ENCODE measurements around the gene CAMTA1.
"Not testable (repeated sequence)": the region's sequence is repeated elsewhere in the genome, so short reads cannot be mapped to it uniquely, and the experiment has no call there.

Gene CAMTA1

DNA sequence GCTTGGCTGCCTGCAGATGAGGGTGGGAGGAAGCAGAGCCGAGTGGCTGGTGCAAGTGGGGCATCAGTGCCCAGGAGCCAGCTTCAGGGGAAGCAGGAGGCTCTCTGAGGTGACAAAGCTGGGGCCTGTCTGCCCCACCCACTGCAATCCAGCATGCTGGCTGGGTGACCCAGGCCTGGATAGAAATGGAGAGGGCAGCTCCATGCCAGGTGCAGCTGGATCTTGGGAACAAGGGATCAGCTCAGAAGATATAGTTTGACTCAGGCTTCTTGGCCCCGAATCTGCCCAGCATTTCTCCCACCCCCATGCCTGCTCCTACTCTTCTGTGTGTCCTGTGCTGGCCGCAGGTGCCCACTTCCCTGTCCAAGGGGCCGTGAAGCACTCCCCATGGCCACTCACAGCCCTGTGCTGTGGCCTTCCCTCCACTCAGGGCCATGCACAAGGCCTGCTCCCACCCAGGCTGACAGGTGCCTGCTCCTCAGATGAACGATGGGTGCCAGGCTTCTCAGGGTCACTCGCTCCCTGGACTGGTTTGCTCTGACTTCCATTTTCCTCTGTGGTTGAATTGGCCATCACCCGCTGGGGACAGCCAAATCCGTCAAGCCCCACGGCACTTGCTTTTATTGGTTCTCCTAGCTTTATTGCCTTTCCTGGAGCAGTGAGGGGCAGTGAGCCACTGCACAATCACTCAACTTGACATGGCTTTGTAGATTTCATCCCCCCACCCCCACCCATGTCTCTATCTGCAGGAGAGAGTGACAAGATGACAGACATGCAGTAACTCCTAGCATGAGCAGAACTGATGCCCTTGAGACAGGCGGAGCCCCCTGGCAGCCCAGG is 811.1 kb downstream of the CAMTA1 start:
- Histone ChIP-seq H4K12ac (ENCODE audit: low read depth, low read length) (no peak overlapping the region), H2AFZ (ENCODE audit: insufficient read depth, low read length, poor library complexity) (no peak overlapping the region), H3K36me3 (ENCODE audit: control insufficient read depth in 1 of 2, insufficient read depth in 2 of 2, low read length in 2 of 2) (no peaks in the 10 kb centered on the region), H4K91ac (ENCODE audit: low read depth, low read length) (no peak overlapping the region), H2BK5ac (ENCODE audit: low read depth, low read length, poor library complexity) (no peak overlapping the region), H4K8ac (ENCODE audit: low read depth, low read length) (no peak overlapping the region), H3K9me3 (ENCODE audit: insufficient read depth, low read depth, low read length) (no peaks in the 10 kb centered on the region), H3K18ac (ENCODE audit: low read length) (no peak overlapping the region), H3K4me1 (ENCODE audit: control insufficient read depth in 1 of 2, insufficient read depth in 2 of 2, low read length in 2 of 2) (no peaks in the 10 kb centered on the region), H3K4ac (ENCODE audit: low read depth, low read length) (no peak overlapping the region), H3K27ac (ENCODE audit: low read depth, low read length) (no peak overlapping the region), H3K23ac (ENCODE audit: low read length) (no peak overlapping the region), H3K9ac (ENCODE audit: low read length) (no peak overlapping the region), H3K4me3 (ENCODE audit: low read depth, low read length) (no peak overlapping the region), H3K79me2 (ENCODE audit: control insufficient read depth, insufficient read depth, low read length, poor library complexity) (no peaks in the 10 kb centered on the region), H2BK12ac (ENCODE audit: low read length) (no peak overlapping the region), H3K4me2 (ENCODE audit: low read length) (no peak overlapping the region), H3K79me1 (ENCODE audit: low read length) (no peaks in the 10 kb centered on the region), H2BK120ac (ENCODE audit: insufficient read depth, low read length, poor library complexity) (no peak overlapping the region), H3K14ac (ENCODE audit: low read length) (no peak overlapping the region), H2AK5ac (ENCODE audit: low read length) (no peak overlapping the region), H3K27me3 (ENCODE audit: insufficient read depth, low read length) (no peaks in the 10 kb centered on the region)
- no peak for DNase-seq
- WGBS (ENCODE audit: extremely low coverage, insufficient coverage, insufficient read length): no CpG with 5 or more reads among the region's 10 CpGs

DNA sequence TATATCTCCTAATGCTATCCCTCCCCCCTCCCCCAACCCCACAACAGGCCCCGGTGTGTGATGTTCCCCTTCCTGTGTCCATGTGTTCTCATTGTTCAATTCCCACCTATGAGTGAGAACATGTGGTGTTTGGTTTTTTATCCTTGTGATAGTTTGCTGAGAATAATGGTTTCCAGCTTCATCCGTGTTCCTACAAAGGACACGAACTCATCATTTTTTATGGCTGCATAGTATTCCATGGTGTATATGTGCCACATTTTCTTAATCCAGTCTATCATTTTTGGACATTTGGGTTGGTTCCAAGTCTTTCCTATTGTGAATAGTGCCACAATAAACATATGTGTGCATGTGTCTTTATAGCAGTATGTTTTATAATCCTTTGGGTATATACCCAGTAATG is 812.8 kb downstream of the CAMTA1 start:
- not testable (repeated sequence) for H3K18ac ChIP-seq (ENCODE audit: low read length); H3K27ac ChIP-seq (ENCODE audit: low read depth, low read length); H3K9me3 ChIP-seq (ENCODE audit: insufficient read depth, low read depth, low read length); H3K36me3 ChIP-seq (ENCODE audit: control insufficient read depth in 1 of 2, insufficient read depth in 2 of 2, low read length in 2 of 2); H2BK12ac ChIP-seq (ENCODE audit: low read length); H2AFZ ChIP-seq (ENCODE audit: insufficient read depth, low read length, poor library complexity); H2BK120ac ChIP-seq (ENCODE audit: insufficient read depth, low read length, poor library complexity); H3K4me2 ChIP-seq (ENCODE audit: low read length); H3K14ac ChIP-seq (ENCODE audit: low read length); H2AK5ac ChIP-seq (ENCODE audit: low read length); H3K4me3 ChIP-seq (ENCODE audit: low read depth, low read length); H3K9ac ChIP-seq (ENCODE audit: low read length); DNase-seq; H4K91ac ChIP-seq (ENCODE audit: low read depth, low read length); H4K12ac ChIP-seq (ENCODE audit: low read depth, low read length); H3K4me1 ChIP-seq (ENCODE audit: control insufficient read depth in 1 of 2, insufficient read depth in 2 of 2, low read length in 2 of 2); H2BK5ac ChIP-seq (ENCODE audit: low read depth, low read length, poor library complexity); H3K23ac ChIP-seq (ENCODE audit: low read length); H3K4ac ChIP-seq (ENCODE audit: low read depth, low read length); H4K8ac ChIP-seq (ENCODE audit: low read depth, low read length); H3K27me3 ChIP-seq (ENCODE audit: insufficient read depth, low read length); H3K79me1 ChIP-seq (ENCODE audit: low read length); H3K79me2 ChIP-seq (ENCODE audit: control insufficient read depth, insufficient read depth, low read length, poor library complexity)
- WGBS (ENCODE audit: extremely low coverage, insufficient coverage, insufficient read length): no CpG with 5 or more reads among the region's 3 CpGs

DNA sequence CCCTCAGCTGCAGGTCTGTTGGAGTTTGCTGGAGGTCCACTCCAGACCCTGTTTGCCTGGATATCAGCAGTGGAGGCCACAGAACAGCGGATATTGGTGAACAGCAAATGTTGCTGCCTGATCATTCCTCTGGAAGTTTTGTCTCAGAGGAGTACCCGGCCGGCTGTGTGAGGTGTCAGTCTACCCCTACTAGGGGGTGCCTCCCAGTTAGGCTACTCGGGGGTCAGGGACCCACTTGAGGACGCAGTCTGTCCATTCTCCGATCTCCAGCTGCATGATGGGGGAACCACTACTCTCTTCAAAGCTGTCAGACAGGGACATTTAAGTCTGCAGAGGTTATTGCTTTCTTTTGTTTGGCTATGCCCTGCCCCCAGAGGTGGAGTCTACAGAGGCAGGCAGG is 819.7 kb downstream of the CAMTA1 start:
- H3K23ac ChIP-seq (ENCODE audit: low read length); H3K79me1 ChIP-seq (ENCODE audit: low read length); H3K9ac ChIP-seq (ENCODE audit: low read length); H2AFZ ChIP-seq (ENCODE audit: insufficient read depth, low read length, poor library complexity); H3K4me3 ChIP-seq (ENCODE audit: low read depth, low read length); H4K8ac ChIP-seq (ENCODE audit: low read depth, low read length); H3K4me2 ChIP-seq (ENCODE audit: low read length); H2BK5ac ChIP-seq (ENCODE audit: low read depth, low read length, poor library complexity); DNase-seq; H3K79me2 ChIP-seq (ENCODE audit: control insufficient read depth, insufficient read depth, low read length, poor library complexity); H3K27me3 ChIP-seq (ENCODE audit: insufficient read depth, low read length); H2BK120ac ChIP-seq (ENCODE audit: insufficient read depth, low read length, poor library complexity); H3K27ac ChIP-seq (ENCODE audit: low read depth, low read length); H3K9me3 ChIP-seq (ENCODE audit: insufficient read depth, low read depth, low read length); H3K4ac ChIP-seq (ENCODE audit: low read depth, low read length); H3K14ac ChIP-seq (ENCODE audit: low read length); H4K91ac ChIP-seq (ENCODE audit: low read depth, low read length); H2AK5ac ChIP-seq (ENCODE audit: low read length); H3K36me3 ChIP-seq (ENCODE audit: control insufficient read depth in 1 of 2, insufficient read depth in 2 of 2, low read length in 2 of 2); H3K18ac ChIP-seq (ENCODE audit: low read length); H3K4me1 ChIP-seq (ENCODE audit: control insufficient read depth in 1 of 2, insufficient read depth in 2 of 2, low read length in 2 of 2); H4K12ac ChIP-seq (ENCODE audit: low read depth, low read length); H2BK12ac ChIP-seq (ENCODE audit: low read length): not testable (repeated sequence)
- WGBS (ENCODE audit: extremely low coverage, insufficient coverage, insufficient read length): no CpG with 5 or more reads among the region's 6 CpGs

DNA sequence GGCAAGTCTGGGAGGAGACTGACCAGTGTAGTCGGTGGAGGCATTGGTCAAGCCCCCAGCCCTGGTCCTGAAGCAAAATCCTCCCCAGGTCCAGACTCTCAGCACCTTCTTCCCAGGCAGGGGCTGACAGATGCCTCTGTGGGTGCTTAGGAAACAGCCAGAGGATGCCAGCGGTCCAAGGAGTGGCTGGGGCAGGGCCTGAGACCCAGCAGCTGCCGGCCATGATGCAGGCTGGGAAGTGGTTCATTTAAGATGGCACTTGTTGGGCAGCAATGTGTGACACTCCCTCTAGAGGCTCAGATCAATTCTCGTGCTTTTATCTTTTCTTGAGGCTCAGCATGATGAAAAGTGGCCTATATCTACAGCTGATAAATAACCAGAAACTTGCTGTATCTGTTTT is 820.8 kb downstream of the CAMTA1 start:
- H2BK120ac ChIP-seq (ENCODE audit: insufficient read depth, low read length, poor library complexity): no peak overlapping the region
- no peak overlapping the region for H3K4me3 ChIP-seq (ENCODE audit: low read depth, low read length)
- H3K4me2 ChIP-seq (ENCODE audit: low read length): no peak overlapping the region
- no peak overlapping the region for H2AK5ac ChIP-seq (ENCODE audit: low read length)
- no peak overlapping the region for H3K27ac ChIP-seq (ENCODE audit: low read depth, low read length)
- no peak overlapping the region for H3K23ac ChIP-seq (ENCODE audit: low read length)
- no peak overlapping the region for H2AFZ ChIP-seq (ENCODE audit: insufficient read depth, low read length, poor library complexity)
- no peak for DNase-seq
- no peak overlapping the region for H4K91ac ChIP-seq (ENCODE audit: low read depth, low read length)
- H3K18ac ChIP-seq (ENCODE audit: low read length): no peak overlapping the region
- no CpG with 5 or more reads among the region's 4 CpGs for WGBS (ENCODE audit: extremely low coverage, insufficient coverage, insufficient read length)
- no peak overlapping the region for H4K8ac ChIP-seq (ENCODE audit: low read depth, low read length)
- no peak overlapping the region for H3K14ac ChIP-seq (ENCODE audit: low read length)
- H2BK5ac ChIP-seq (ENCODE audit: low read depth, low read length, poor library complexity): no peak overlapping the region
- no peak overlapping the region for H4K12ac ChIP-seq (ENCODE audit: low read depth, low read length)
- H3K9me3 ChIP-seq (ENCODE audit: insufficient read depth, low read depth, low read length): peaks cover 7% of the 10 kb centered on the region
- no peaks in the 10 kb centered on the region for H3K79me2 ChIP-seq (ENCODE audit: control insufficient read depth, insufficient read depth, low read length, poor library complexity)
- H3K4ac ChIP-seq (ENCODE audit: low read depth, low read length): no peak overlapping the region
- no peaks in the 10 kb centered on the region for H3K27me3 ChIP-seq (ENCODE audit: insufficient read depth, low read length)
- no peaks in the 10 kb centered on the region for H3K36me3 ChIP-seq (ENCODE audit: control insufficient read depth in 1 of 2, insufficient read depth in 2 of 2, low read length in 2 of 2)
- no peaks in the 10 kb centered on the region for H3K79me1 ChIP-seq (ENCODE audit: low read length)
- no peak overlapping the region for H3K9ac ChIP-seq (ENCODE audit: low read length)
- H2BK12ac ChIP-seq (ENCODE audit: low read length): no peak overlapping the region
- peaks cover 2 to 5% of the 10 kb centered on the region in 2 experiments for H3K4me1 ChIP-seq (ENCODE audit: control insufficient read depth in 1 of 2, insufficient read depth in 2 of 2, low read length in 2 of 2)
